Measurements from ENCODE around the gene NKAIN2. TPM values are rescaled to one million over a fixed set of nuclear protein-coding genes. Genes with fewer than 3 reads are reported as not detected.

Gene NKAIN2
- total RNA-seq, 4 donors from 2014 or later: 0.19 TPM; not detected in 3

- Histone ChIP-seq H3K36me3 (no peaks in the 10 kb centered on the region), H3K9me3 (no peaks in the 10 kb centered on the region), H3K27ac (no peak overlapping the region), H3K4me1 (no peaks in the 10 kb centered on the region), H3K27me3 (no peaks in the 10 kb centered on the region), H3K4me3 (no peak overlapping the region)
- no peak for TF ChIP-seq CTCF (IDR thresholded peaks at IDR 0.05)
- TF ChIP-seq POLR2A (IDR thresholded peaks at IDR 0.05): no peak
- 82 to 89% methylated on average over 3 of the region's 3 CpGs for WGBS, 2 donors
- no peak for DNase-seq
- intact Hi-C loops (cut with DNase I): no loop called here
Measured at GRCh38 chr6:124436803-124437202, 633.1 kb downstream of the NKAIN2 start.

- no peaks in the 10 kb centered on the region for H3K27me3 ChIP-seq
- H3K4me1 ChIP-seq: no peaks in the 10 kb centered on the region
- H3K36me3 ChIP-seq: no peaks in the 10 kb centered on the region
- 61 to 71% methylated on average over 4 of the region's 4 CpGs for WGBS, 2 donors
- no peaks in the 10 kb centered on the region for H3K9me3 ChIP-seq
- no peak for DNase-seq
- intact Hi-C loops (cut with DNase I): no loop called here
- TF ChIP-seq POLR2A (IDR thresholded peaks at IDR 0.05): no peak
- TF ChIP-seq CTCF (IDR thresholded peaks at IDR 0.05): no peak
- no peak overlapping the region for H3K4me3 ChIP-seq
- no peak overlapping the region for H3K27ac ChIP-seq
Measured at GRCh38 chr6:124438546-124439065, 634.9 kb downstream of the NKAIN2 start.

DNA sequence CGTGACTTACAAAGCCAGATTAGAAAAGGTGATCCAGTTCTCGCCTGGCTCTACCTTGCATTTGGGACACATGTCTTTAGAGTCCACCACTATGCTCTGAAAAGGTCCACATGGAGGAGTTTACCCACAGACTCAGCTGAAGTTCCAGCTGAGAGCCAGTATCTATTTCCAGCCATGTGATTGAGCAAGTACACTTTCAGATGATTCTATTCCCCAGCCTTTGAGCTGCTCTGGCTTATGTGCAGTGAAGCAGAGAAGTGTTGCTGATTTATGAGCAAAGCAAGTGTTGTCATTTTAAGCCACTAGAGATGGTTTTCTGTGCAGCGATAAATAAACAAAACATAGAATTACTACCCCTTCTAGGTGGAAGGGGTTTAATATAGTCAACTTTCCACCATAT lies 637.8 kb downstream of the NKAIN2 start:
- no peak for DNase-seq
- Histone ChIP-seq H3K36me3 (no peaks in the 10 kb centered on the region), H3K4me1 (no peaks in the 10 kb centered on the region), H3K27ac (no peak overlapping the region), H3K9me3 (no peaks in the 10 kb centered on the region), H3K27me3 (no peaks in the 10 kb centered on the region), H3K4me3 (no peak overlapping the region)
- intact Hi-C loops (cut with DNase I): no loop called here
- 72 to 94% methylated on average over 3 of the region's 3 CpGs for WGBS, 2 donors
- TF ChIP-seq POLR2A (IDR thresholded peaks at IDR 0.05): no peak
- no peak for TF ChIP-seq CTCF (IDR thresholded peaks at IDR 0.05)

DNA sequence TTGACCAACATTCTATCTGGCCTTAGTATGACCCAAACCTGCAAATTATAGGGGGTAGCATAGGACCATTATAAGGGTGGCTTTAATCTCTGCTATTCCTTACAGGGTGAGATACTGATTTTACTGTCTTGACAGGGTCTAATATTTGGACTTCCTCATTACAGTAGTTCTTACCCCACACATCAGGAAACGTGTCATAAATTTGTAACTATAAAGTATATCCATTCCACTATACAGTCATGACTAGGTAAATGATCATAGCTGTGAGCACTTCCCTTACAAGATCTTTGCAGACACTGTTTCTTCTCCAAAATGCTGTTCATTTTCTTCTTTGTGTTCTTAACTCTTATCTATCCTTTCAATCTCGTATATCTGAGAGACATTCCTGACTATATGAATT lies 639.9 kb downstream of the NKAIN2 start:
- Histone ChIP-seq H3K4me3 (no peak overlapping the region), H3K27me3 (no peaks in the 10 kb centered on the region), H3K9me3 (no peaks in the 10 kb centered on the region), H3K4me1 (no peaks in the 10 kb centered on the region), H3K36me3 (no peaks in the 10 kb centered on the region), H3K27ac (no peak overlapping the region)
- TF ChIP-seq CTCF (IDR thresholded peaks at IDR 0.05) (no peak), POLR2A (IDR thresholded peaks at IDR 0.05) (no peak)
- WGBS, 2 donors: 27 to 35% methylated on average over 2 of the region's 2 CpGs
- no peak for DNase-seq
- intact Hi-C loops (cut with DNase I): no loop called here

- intact Hi-C loops (cut with DNase I): no loop called here
- Histone ChIP-seq H3K4me1 (no peaks in the 10 kb centered on the region), H3K9me3 (no peaks in the 10 kb centered on the region), H3K4me3 (no peak overlapping the region), H3K36me3 (no peaks in the 10 kb centered on the region), H3K27ac (no peak overlapping the region), H3K27me3 (no peaks in the 10 kb centered on the region)
- 35 to 44% methylated on average over 3 of the region's 3 CpGs for WGBS, 2 donors
- TF ChIP-seq POLR2A (IDR thresholded peaks at IDR 0.05): no peak
- no peak for TF ChIP-seq CTCF (IDR thresholded peaks at IDR 0.05)
- no peak for DNase-seq
Measured at GRCh38 chr6:124445581-124445980, 641.9 kb downstream of the NKAIN2 start.
